CD4-positive, alpha-beta T cell treated with Interleukin-10 for 1 hour (primary cell): ENCODE results near the gene CFAP20DC.
"Not testable (repeated sequence)": the region's sequence is repeated elsewhere in the genome, so short reads cannot be mapped to it uniquely, and the experiment has no call there.

Experiments
- DNase-seq: peaks from one replicate; pipeline ENCODE4 v3.0.0-alpha.2; 2020

The CFAP20DC gene

GRCh38 chr3:59017617-59017984 is 32.2 kb downstream of the CFAP20DC start:
- no peak for DNase-seq

GRCh38 chr3:59016930-59017616 is 32.8 kb downstream of the CFAP20DC start:
- no peak for DNase-seq

- DNase-seq: no peak
These were observed 36.2 kb downstream of the CFAP20DC start for GRCh38 chr3:59013611-59014010.

- DNase-seq: no peak
These were observed 42.9 kb downstream of the CFAP20DC start for GRCh38 chr3:59006634-59007517.

GRCh38 chr3:59001675-59002074 is 48.1 kb downstream of the CFAP20DC start:
- DNase-seq: no peak

- DNase-seq: no peak
These were observed 50.1 kb downstream of the CFAP20DC start for GRCh38 chr3:58999774-59000160.

- no peak for DNase-seq
These were observed 50.6 kb downstream of the CFAP20DC start for GRCh38 chr3:58999134-58999773.

GRCh38 chr3:58998476-58999117 is 51.2 kb downstream of the CFAP20DC start:
- DNase-seq: no peak

- DNase-seq: no peak
These were observed 53.1 kb downstream of the CFAP20DC start for GRCh38 chr3:58996730-58997129.

GRCh38 chr3:58994746-58995330 is 55.0 kb downstream of the CFAP20DC start:
- DNase-seq: peak; percentile 52

GRCh38 chr3:58993547-58993946 is 56.3 kb downstream of the CFAP20DC start:
- no peak for DNase-seq

- no peak for DNase-seq
These were observed 58.2 kb downstream of the CFAP20DC start for GRCh38 chr3:58991623-58992022.

- DNase-seq: no peak
These were observed 58.8 kb downstream of the CFAP20DC start for GRCh38 chr3:58991026-58991425.

GRCh38 chr3:58989955-58990354 is 59.9 kb downstream of the CFAP20DC start:
- no peak for DNase-seq

- DNase-seq: no peak
These were observed 60.7 kb downstream of the CFAP20DC start for GRCh38 chr3:58989163-58989562.

- no peak for DNase-seq
These were observed 61.8 kb downstream of the CFAP20DC start for GRCh38 chr3:58988041-58988440.

GRCh38 chr3:58986654-58987053 is 63.2 kb downstream of the CFAP20DC start:
- no peak for DNase-seq

- DNase-seq: no peak
These were observed 70.0 kb downstream of the CFAP20DC start for GRCh38 chr3:58979840-58980239.

GRCh38 chr3:58973796-58974195 is 76.0 kb downstream of the CFAP20DC start:
- DNase-seq: no peak

- DNase-seq: not testable (repeated sequence)
These were observed 82.0 kb downstream of the CFAP20DC start for GRCh38 chr3:58967866-58968265.

- DNase-seq: no peak
These were observed 84.0 kb downstream of the CFAP20DC start for GRCh38 chr3:58965865-58966264.

- no peak for DNase-seq
These were observed 85.8 kb downstream of the CFAP20DC start for GRCh38 chr3:58963928-58964503.

GRCh38 chr3:58962816-58963215 is 87.0 kb downstream of the CFAP20DC start:
- DNase-seq: no peak
